Smooth muscle cell (in vitro differentiated cells): Measurements from ENCODE around the gene FAM184B. TPM values are rescaled to one million over a fixed set of nuclear protein-coding genes. Genes with fewer than 3 reads are reported as not detected.
A peak's percentile ranks its signal among the peaks of the same experiment; 100 is the strongest.

Experiments used
- DNase-seq: peaks from one replicate; lab custom pipeline; 2025; ENCODE audit not compliant: unreplicated experiment; lab: John Stamatoyannopoulos, UW
- H2AFZ ChIP-seq: fragments of 200-600 bp; sonication (generic); 2 replicates; pipeline ENCODE4 v1.6.0; 2016; ENCODE audit warnings: antibody characterized with exemption, low read depth, mild to moderate bottlenecking
- H3F3A ChIP-seq: fragments of 200-600 bp; sonication (generic); 2 replicates; pipeline ENCODE4 v1.6.0; 2017; ENCODE audit warnings: antibody characterized with exemption, low read depth
- H3K27ac ChIP-seq: fragments of 200-600 bp; sonication (generic); 2 replicates; pipeline ENCODE4 v1.5.1; 2016; ENCODE audit warnings: low read depth, mild to moderate bottlenecking
- H3K27me3 ChIP-seq: fragments of 200-600 bp; sonication (generic); 2 replicates; pipeline ENCODE4 v1.6.1; 2016; ENCODE audit warnings: low read depth, mild to moderate bottlenecking
- H3K36me3 ChIP-seq: fragments of 200-600 bp; sonication (generic); 2 replicates; pipeline ENCODE4 v1.5.1; 2016; ENCODE audit warnings: low read depth
- H3K4me1 ChIP-seq: fragments of 200-600 bp; sonication (generic); 2 replicates; pipeline ENCODE4 v1.5.1; 2016; ENCODE audit warnings: low read depth
- H3K4me2 ChIP-seq: fragments of 200-600 bp; sonication (generic); 2 replicates; pipeline ENCODE4 v1.6.0; 2016; ENCODE audit warnings: mild to moderate bottlenecking
- H3K4me3 ChIP-seq: fragments of 200-600 bp; sonication (generic); 2 replicates; pipeline ENCODE4 v1.5.1; 2016; ENCODE audit warnings: mild to moderate bottlenecking
- H3K79me2 ChIP-seq: fragments of 200-600 bp; sonication (generic); 2 replicates; pipeline ENCODE4 v1.6.0; 2016; ENCODE audit warnings: low read depth, mild to moderate bottlenecking
- H3K9ac ChIP-seq: fragments of 200-600 bp; sonication (generic); 2 replicates; pipeline ENCODE4 v1.6.0; 2016; ENCODE audit warnings: low read depth
- H3K9me3 ChIP-seq: fragments of 200-600 bp; sonication (generic); replicated peaks from 2 replicates; pipeline ENCODE4 v1.5.1; 2016; ENCODE audit warnings: low read depth
- H4K20me1 ChIP-seq: fragments of 200-600 bp; sonication (generic); 2 replicates; pipeline ENCODE4 v1.6.0; 2016; ENCODE audit warnings: low read depth
- WGBS: methylation state at CpG from one replicate; pipeline ENCODE4 v1.1.7; 2016; ENCODE audit warnings: low lambda C conversion rate; 5-methylcytosine and 5-hydroxymethylcytosine counted together
- polyA plus RNA-seq: library from polyadenylated mRNA; unstranded; fragments of >200 nt; fragmentation: Nextera tagmentation; extraction: Ambion mirVana; gene quantifications from 2 replicates; pipeline ENCODE4 v1.2.1, GENCODE V29; 2016
- total RNA-seq: library from RNA; depleted of rRNA; stranded (reverse); fragments of >200 nt; gene quantifications from 2 replicates; pipeline ENCODE4 v1.2.3, GENCODE V29; 2014
- TF ChIP-seq, protein P1 (sequence below): fragments of 200-600 bp; sonication (generic); IDR thresholded peaks from 2 replicates; pipeline ENCODE4 v1.5.1; 2017; ENCODE audit warnings: borderline replicate concordance, mild to moderate bottlenecking, antibody characterized with exemption; ENCODE audit not compliant: insufficient read depth, poor library complexity, severe bottlenecking

The FAM184B gene
- total and polyA plus RNA-seq, 2 experiments from 2014 or later, result not detected

DNA sequence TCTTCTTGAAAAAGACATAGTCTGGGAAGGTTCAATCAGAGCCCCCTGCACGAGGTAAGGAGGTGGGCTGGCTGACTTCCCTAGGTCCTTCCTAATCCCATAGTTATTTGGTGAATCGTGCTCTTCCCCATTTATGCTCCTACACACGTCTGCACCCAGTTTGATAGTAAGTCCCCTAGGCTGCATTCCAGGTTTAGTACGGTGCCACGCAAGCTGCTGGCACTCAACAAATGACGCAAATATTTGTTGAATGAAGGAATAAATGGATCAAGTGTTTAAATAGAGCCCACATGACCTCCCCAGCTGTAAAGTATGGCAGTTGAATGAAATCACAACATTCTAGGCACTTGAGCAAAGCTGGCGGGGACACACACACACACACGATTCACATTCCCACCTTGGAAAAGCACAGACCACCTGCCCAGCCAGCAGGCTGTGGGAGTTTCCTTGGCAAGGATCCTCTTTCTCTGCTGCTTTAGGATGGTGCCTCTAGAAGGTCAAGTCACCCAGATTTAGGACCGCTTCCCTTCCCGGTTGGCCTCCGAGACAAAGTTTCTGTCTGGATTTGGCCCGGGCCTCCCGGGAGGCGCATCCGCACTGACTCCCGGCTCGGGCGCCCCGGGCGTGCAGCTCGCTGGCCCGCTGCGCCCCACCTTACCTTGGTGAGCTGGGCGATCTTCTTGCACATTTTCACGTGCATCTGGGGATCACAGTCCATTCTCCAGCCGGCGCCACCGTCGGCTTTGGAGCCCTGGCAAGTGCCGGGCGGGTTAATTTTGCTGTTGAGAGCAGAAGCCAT, 721 bp downstream of the FAM184B start:
- Histone ChIP-seq H3K4me3 (peak overlapping the region; percentile 49), H3K27me3 (peaks cover 69% of the 10 kb centered on the region), H3K9ac (no peak overlapping the region), H3K36me3 (no peaks in the 10 kb centered on the region), H2AFZ (no peak overlapping the region), H3K4me2 (peak overlapping the region; percentile 91), H4K20me1 (no peaks in the 10 kb centered on the region), H3K79me2 (no peaks in the 10 kb centered on the region), H3F3A (no peaks in the 10 kb centered on the region), H3K27ac (no peak overlapping the region), H3K4me1 (peaks cover 13% of the 10 kb centered on the region), H3K9me3 (no peaks in the 10 kb centered on the region)
- TF ChIP-seq, protein P1, sequence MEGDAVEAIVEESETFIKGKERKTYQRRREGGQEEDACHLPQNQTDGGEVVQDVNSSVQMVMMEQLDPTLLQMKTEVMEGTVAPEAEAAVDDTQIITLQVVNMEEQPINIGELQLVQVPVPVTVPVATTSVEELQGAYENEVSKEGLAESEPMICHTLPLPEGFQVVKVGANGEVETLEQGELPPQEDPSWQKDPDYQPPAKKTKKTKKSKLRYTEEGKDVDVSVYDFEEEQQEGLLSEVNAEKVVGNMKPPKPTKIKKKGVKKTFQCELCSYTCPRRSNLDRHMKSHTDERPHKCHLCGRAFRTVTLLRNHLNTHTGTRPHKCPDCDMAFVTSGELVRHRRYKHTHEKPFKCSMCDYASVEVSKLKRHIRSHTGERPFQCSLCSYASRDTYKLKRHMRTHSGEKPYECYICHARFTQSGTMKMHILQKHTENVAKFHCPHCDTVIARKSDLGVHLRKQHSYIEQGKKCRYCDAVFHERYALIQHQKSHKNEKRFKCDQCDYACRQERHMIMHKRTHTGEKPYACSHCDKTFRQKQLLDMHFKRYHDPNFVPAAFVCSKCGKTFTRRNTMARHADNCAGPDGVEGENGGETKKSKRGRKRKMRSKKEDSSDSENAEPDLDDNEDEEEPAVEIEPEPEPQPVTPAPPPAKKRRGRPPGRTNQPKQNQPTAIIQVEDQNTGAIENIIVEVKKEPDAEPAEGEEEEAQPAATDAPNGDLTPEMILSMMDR, result no peak
- 24% methylated on average over 31 of the region's 31 CpGs for WGBS
- no peak for DNase-seq

DNA sequence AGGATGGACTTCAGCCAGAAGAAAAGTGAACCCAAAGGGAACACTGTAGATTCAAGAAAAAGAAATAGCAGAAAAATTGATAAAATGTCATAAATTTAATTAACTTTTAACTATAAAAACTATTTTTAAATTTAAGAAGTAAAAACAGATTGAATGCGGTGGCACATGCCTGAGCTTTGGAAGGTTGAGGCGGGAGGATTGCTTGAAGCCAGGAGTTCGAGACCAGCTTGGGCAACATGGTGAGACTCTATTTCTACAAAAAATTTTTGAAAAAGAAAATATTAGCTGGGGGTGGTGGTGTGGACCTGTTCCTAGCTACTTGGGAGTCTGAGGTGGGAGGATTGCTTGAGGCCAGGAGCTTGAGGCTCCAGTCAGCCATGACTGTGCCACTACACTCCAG, 3.0 kb downstream of the FAM184B start:
- DNase-seq, result no peak
- Histone ChIP-seq H3K27ac (no peak overlapping the region), H3K4me1 (peaks cover 13% of the 10 kb centered on the region), H3K9ac (no peak overlapping the region), H2AFZ (no peak overlapping the region), H3F3A (no peaks in the 10 kb centered on the region), H3K79me2 (no peaks in the 10 kb centered on the region), H3K9me3 (no peaks in the 10 kb centered on the region), H4K20me1 (no peaks in the 10 kb centered on the region), H3K4me2 (no peak overlapping the region), H3K27me3 (peaks cover 60% of the 10 kb centered on the region), H3K36me3 (no peaks in the 10 kb centered on the region), H3K4me3 (no peak overlapping the region)
- TF ChIP-seq, protein P1, result no peak
- 85% methylated on average over 3 of the region's 3 CpGs for WGBS

DNA sequence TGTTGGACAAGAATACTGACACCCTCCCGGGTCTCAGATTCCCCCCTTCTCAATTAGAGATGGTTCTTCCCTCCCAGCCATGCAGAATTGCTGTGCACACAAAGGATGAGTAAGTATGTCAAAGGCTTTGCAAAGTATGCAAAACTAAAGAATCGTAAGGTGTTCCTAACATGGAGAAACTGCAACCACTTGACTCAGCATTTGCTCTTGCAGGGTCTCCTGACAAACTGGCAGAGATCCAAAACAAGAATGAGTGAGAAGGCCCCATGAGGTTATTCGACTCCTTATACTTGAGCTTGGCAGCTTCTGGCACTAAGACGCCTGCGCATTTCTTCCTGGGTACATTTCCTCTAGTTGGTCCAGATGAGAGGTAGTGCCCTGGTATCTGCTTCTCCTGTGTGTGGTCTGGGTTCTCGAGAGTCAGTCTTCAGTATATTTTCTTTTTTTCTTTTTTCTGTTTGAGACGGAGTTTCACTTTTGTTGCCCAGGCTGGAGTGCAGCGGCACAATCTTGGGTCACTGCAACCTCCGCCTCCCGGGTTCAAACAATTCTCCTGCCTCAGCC, 8.2 kb downstream of the FAM184B start:
- Histone ChIP-seq H3K36me3 (no peaks in the 10 kb centered on the region), H3K4me3 (no peak overlapping the region), H4K20me1 (no peaks in the 10 kb centered on the region), H3K27me3 (peaks cover 8% of the 10 kb centered on the region), H3K27ac (no peak overlapping the region), H3K9me3 (no peaks in the 10 kb centered on the region), H3F3A (no peaks in the 10 kb centered on the region), H3K4me1 (no peaks in the 10 kb centered on the region), H3K4me2 (no peak overlapping the region), H3K79me2 (no peaks in the 10 kb centered on the region), H2AFZ (no peak overlapping the region), H3K9ac (no peak overlapping the region)
- DNase-seq, result no peak
- WGBS, result 95% methylated on average over 10 of the region's 10 CpGs
- TF ChIP-seq, protein P1, result no peak
